Brain microvascular endothelial cell (primary cell): ENCODE results near the gene FOLR2.

Experiments used
- DNase-seq: peaks from one replicate; pipeline ENCODE4 v3.0.0-alpha.2; 2020
- H3K27ac ChIP-seq: fragments of 250-450 bp; sonication (Bioruptor Pico); 2 replicates; pipeline ENCODE4 v1.5.1; 2020; ENCODE audit warnings: mild to moderate bottlenecking, moderate library complexity
- H3K27me3 ChIP-seq: fragments of 250-450 bp; sonication (Bioruptor Pico); replicated peaks from 2 replicates; pipeline ENCODE4 v1.5.1; 2020; ENCODE audit warnings: mild to moderate bottlenecking
- H3K36me3 ChIP-seq: fragments of 250-450 bp; sonication (Bioruptor Pico); replicated peaks from 2 replicates; pipeline ENCODE4 v1.5.1; 2020; ENCODE audit warnings: mild to moderate bottlenecking
- H3K4me3 ChIP-seq: 2 replicates; pipeline ENCODE4 v1.5.1; 2011; ENCODE audit warnings: low read depth, mild to moderate bottlenecking, control low read depth, low read length, moderate library complexity
- in situ Hi-C: cut with HindIII; loops from 2 replicates; pipeline ENCODE4 v1.10.0; 2017; ENCODE audit warnings: low sequenced_read_pairs, low pct_ligation_motif_present
- TF ChIP-seq, protein P1 (sequence below): IDR thresholded peaks from 2 replicates; pipeline ENCODE4 v1.5.1; 2011; ENCODE audit warnings: low read depth, mild to moderate bottlenecking, moderate library complexity, low read length, control low read depth, inconsistent platforms; ENCODE audit errors: missing control alignments

Gene FOLR2

GRCh38 chr11:72267956-72268617 is 51.5 kb downstream of the FOLR2 start:
- Histone ChIP-seq H3K36me3 (no peaks in the 10 kb centered on the region), H3K27me3 (no peaks in the 10 kb centered on the region), H3K27ac (no peak overlapping the region), H3K4me3 (no peak overlapping the region)
- TF ChIP-seq, protein P1, sequence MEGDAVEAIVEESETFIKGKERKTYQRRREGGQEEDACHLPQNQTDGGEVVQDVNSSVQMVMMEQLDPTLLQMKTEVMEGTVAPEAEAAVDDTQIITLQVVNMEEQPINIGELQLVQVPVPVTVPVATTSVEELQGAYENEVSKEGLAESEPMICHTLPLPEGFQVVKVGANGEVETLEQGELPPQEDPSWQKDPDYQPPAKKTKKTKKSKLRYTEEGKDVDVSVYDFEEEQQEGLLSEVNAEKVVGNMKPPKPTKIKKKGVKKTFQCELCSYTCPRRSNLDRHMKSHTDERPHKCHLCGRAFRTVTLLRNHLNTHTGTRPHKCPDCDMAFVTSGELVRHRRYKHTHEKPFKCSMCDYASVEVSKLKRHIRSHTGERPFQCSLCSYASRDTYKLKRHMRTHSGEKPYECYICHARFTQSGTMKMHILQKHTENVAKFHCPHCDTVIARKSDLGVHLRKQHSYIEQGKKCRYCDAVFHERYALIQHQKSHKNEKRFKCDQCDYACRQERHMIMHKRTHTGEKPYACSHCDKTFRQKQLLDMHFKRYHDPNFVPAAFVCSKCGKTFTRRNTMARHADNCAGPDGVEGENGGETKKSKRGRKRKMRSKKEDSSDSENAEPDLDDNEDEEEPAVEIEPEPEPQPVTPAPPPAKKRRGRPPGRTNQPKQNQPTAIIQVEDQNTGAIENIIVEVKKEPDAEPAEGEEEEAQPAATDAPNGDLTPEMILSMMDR = no peak
- in situ Hi-C loops = no loop called here
- DNase-seq = no peak
